Mucosa of descending colon (tissue), 3 donors: Measurements from ENCODE around the gene RPS15A. TPM values are rescaled to one million over a fixed set of nuclear protein-coding genes. Genes with fewer than 3 reads are reported as not detected.
"Not testable (repeated sequence)": the region's sequence is repeated elsewhere in the genome, so short reads cannot be mapped to it uniquely, and the experiment has no call there.

Experiments
- ATAC-seq: fragments of 200-7000 bp; cut with Tn5 transposase; one replicate; pipeline ENCODE4 v1.9.1; 2020; ENCODE audit warnings: mild to moderate bottlenecking, moderate library complexity
- DNase-seq, 3 donors: peaks; one replicate each; pipeline ENCODE4 v3.0.0-alpha.2; 2020
- H3K36me3 ChIP-seq: fragments of 200-600 bp; one replicate; pipeline ENCODE4 v1.8.0; 2021; ENCODE audit warnings: low read depth, mild to moderate bottlenecking
- H3K4me1 ChIP-seq: fragments of 200-600 bp; one replicate; pipeline ENCODE4 v1.8.0; 2021; ENCODE audit warnings: low read depth, mild to moderate bottlenecking
- H3K4me3 ChIP-seq: fragments of 200-600 bp; one replicate; pipeline ENCODE4 v1.8.0; 2021; ENCODE audit warnings: mild to moderate bottlenecking
- H3K9me3 ChIP-seq: fragments of 200-600 bp; one replicate; pipeline ENCODE4 v1.8.0; 2021; ENCODE audit warnings: mild to moderate bottlenecking
- intact Hi-C, 2 donors: fragments of 100-400 bp; cut with DNase I in 1 of 2; cut with micrococcal nuclease in 1 of 2; formaldehyde crosslinking; loops; one replicate each; pipeline versions ENCODE4 v1.11.0 to v1.11.1; 2022; cut with DNase I, micrococcal nuclease
- total RNA-seq, 3 donors: library from RNA; stranded (reverse); fragmentation: NEBNext Ultra II Directional in 2 of 3; extraction: Animal tissue kit (Norgen Biotek cat#: 25700) in 2 of 3; gene quantifications; one replicate each; pipeline versions ENCODE4 v1.2.1 to v1.2.4, GENCODE V29; 2021 to 2023
- TF ChIP-seq, protein P1 (sequence below): fragments of 200-600 bp; IDR thresholded peaks from one replicate; pipeline ENCODE4 v1.8.0; 2022; ENCODE audit warnings: antibody characterized with exemption, mild to moderate bottlenecking
- donor health status: DM: no; HTN: no; CAD: no; lungs with moderate emphysema.
- donor health status: DM: no; HTN: no; CAD: no.
- donor health status: DM: no; HTN: yes; CAD: no.

The RPS15A gene
- total RNA-seq, 3 donors from 2014 or later: 898 to 1,128 (median 938) TPM

DNA sequence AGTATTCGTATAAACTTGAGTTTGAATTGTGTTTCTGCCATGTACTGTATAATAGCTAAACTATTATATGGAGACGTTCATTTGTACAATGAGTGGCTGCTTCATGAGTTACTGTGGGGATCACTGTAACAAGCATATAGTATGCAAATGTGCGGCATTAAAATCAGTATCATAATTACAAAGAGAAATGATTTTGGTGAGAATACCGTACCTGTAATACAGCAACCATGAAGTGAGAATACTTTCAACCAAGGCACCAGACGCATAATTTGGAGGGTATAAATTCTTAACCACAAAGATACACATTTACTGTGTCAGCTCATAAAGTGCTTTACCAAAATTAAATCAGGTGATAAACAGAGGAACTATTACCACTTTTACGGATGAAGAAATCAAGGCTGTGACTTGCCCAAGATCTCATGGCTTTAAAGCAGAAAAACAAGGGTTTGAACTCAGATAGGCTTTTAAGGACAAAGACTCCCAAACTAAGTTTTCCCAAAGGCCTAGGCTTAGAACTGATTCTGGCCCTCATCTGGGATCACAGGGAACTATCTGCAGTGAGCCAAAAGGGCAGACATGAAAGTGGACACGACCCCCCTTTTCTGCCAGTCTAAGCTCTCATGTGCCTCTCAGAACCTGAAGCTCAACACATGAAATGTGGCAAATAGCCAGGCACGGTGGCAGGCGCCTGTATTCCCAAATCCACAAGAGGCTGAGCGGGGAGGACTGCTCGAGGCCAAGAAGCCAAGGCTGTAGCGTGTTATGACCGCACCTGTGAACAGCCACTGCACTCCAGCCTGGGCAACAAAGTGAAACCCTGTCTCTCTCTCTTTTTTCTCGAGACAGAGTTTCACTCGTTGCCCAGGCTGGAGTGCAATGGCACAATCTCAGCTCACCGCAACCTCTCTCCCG lies 6.4 kb downstream of the RPS15A start:
- H3K4me1 ChIP-seq: peaks cover 16% of the 10 kb centered on the region
- DNase-seq: no peak
- TF ChIP-seq, protein P1, sequence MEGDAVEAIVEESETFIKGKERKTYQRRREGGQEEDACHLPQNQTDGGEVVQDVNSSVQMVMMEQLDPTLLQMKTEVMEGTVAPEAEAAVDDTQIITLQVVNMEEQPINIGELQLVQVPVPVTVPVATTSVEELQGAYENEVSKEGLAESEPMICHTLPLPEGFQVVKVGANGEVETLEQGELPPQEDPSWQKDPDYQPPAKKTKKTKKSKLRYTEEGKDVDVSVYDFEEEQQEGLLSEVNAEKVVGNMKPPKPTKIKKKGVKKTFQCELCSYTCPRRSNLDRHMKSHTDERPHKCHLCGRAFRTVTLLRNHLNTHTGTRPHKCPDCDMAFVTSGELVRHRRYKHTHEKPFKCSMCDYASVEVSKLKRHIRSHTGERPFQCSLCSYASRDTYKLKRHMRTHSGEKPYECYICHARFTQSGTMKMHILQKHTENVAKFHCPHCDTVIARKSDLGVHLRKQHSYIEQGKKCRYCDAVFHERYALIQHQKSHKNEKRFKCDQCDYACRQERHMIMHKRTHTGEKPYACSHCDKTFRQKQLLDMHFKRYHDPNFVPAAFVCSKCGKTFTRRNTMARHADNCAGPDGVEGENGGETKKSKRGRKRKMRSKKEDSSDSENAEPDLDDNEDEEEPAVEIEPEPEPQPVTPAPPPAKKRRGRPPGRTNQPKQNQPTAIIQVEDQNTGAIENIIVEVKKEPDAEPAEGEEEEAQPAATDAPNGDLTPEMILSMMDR: no peak
- ATAC-seq: no peak
- intact Hi-C loops: no loop called here
- no peaks in the 10 kb centered on the region for H3K9me3 ChIP-seq
- no peak overlapping the region for H3K4me3 ChIP-seq
- peaks cover 6% of the 10 kb centered on the region for H3K36me3 ChIP-seq

DNA sequence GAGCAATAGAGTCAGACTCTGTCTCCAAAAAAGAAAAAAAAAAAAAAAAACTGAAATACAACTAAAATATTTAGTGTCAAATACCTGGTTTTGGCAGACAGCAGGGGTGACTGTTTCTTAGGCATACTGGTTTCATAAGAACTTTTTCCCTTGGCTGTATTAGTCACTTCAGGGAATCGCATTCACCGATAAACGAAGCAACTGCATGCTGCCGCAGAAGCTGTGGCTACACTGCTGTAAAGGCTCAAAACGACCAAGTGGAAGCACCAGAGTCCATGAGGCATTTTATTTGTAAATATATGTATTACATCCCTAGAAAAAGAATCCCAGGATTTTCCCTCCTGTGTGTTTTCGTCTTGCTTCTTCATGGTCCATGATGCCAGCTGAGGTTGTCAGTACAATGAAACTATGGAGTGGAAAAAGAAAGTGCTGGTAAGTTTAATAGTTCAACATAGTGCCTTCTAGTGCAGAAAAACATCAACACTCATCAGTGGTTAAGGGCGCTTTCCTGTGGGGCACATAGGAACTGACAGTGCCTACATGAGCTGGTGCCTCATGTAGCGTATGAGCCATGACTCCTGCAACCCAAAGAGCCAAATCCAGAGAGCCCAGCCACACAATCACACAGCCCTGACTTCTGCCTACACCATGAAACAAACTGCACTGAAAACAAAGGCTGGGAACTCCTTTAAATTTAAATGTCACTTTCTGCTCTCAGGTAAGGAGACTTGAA lies 7.3 kb downstream of the RPS15A start:
- TF ChIP-seq, protein P1: no peak
- Histone ChIP-seq H3K9me3 (no peaks in the 10 kb centered on the region), H3K4me1 (peaks cover 9% of the 10 kb centered on the region), H3K36me3 (peaks cover 6% of the 10 kb centered on the region), H3K4me3 (no peak overlapping the region)
- DNase-seq (no peak), ATAC-seq (no peak)
- intact Hi-C loops: no loop called here

DNA sequence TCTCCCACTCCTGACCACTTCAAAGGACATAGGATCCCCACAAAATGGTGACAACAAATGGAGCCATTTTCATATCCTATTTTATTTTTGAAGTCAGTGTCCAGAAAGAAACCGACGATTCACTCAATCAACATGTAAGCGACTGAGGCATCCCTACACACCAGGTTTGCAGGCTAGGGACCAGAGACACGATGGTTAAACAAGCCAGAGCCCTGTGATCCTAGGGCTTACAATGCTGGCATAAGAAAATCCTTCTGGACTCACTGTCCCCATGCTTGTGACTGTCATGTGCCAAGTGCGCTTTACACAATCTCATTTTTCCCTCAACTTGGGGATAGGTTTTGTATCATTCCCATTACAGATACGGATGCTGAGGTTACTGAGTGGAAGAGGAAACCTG lies 8.9 kb downstream of the RPS15A start:
- intact Hi-C loops, ATAC-seq, H3K9me3 ChIP-seq, H3K4me1 ChIP-seq, DNase-seq, H3K4me3 ChIP-seq, H3K36me3 ChIP-seq: not testable (repeated sequence)

DNA sequence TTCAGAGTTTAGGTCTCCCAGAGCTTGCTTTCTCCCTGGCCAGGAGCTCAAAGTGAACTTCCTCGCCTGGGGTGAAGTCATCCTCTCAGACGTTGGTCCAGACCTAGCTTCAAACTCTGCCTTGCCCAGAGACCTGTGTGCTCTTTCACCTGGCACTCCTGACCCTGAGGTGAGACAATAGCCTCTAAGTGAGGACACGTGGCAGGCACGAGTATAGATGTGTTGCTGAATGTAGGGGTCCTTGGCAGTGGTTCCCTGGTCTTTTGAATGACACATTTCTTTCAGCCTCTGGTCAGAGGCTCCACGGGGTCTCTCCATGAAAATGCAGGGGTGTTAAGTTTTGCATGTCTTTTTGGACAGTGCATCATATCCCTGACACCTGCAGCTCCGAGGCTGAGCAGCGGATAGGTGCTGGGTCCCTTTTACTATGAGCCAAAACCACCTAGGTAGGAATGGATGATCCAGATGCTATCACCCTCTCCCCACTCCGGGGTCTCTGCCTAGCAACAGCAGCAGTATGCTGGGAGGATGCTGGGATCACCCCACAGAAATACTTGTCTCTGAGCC lies 9.6 kb downstream of the RPS15A start:
- H3K9me3 ChIP-seq, H3K4me3 ChIP-seq, H3K36me3 ChIP-seq, H3K4me1 ChIP-seq, DNase-seq, intact Hi-C loops: not testable (repeated sequence)
- peak; percentile 11 for ATAC-seq

DNA sequence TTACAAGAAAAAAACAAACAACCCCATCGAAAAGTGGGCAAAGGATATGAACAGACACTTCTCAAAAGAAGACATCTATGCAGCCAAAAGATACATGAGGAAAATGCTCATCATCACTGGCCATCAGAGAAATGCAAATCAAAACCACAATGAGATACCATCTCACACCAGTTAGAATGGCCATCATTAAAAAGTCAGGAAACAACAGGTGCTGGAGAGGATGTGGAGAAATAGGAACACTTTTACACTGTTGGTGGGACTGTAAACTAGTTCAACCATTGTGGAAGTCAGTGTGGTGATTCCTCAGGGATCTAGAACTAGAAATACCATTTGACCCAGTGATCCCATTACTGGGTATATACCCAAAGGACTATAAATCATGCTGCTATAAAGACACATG lies 12.5 kb downstream of the RPS15A start:
- DNase-seq, H3K4me3 ChIP-seq, H3K36me3 ChIP-seq, ATAC-seq, H3K9me3 ChIP-seq, H3K4me1 ChIP-seq, intact Hi-C loops: not testable (repeated sequence)

DNA sequence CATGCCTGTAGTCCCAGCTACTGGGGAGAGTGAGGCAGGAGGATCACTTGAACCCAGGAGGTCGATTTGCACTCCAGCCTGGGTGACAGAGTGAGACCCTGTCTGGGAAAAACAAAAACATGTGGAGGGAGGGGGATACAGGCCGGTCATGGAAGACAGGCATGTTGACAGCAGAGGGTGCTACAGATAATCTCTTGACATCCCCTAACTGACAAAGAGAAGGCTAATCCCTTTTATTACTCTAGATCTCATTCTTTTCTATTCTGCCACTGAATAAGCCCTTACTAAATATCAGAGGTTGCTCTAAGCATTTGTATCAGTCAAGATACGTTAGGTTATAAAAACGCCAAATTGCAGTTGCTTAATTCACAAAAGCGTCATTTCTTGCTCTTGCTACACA lies 13.8 kb downstream of the RPS15A start:
- H3K4me3 ChIP-seq, DNase-seq, intact Hi-C loops, ATAC-seq, H3K36me3 ChIP-seq, H3K4me1 ChIP-seq, H3K9me3 ChIP-seq: not testable (repeated sequence)

DNA sequence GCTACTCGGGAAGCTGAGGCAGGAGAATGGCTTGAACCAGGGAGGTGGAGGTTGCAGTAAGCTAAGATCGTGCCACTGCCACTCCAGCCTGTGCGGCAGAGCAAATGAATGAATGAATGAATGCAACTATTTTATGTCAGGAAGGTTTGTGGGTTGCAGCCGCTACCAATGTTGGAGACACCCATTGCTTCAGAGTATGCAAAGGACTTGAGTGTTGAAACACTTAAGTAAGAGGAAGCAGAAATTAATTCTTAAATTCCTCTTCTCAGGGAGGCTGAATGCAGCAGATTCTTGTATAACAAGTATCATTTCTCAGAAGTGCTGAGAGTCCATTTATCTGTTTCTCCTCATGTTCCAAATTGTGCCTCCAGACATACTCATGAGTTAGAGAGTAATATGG lies 15.5 kb downstream of the RPS15A start:
- H3K9me3 ChIP-seq, intact Hi-C loops, H3K4me1 ChIP-seq, H3K4me3 ChIP-seq, ATAC-seq, DNase-seq, H3K36me3 ChIP-seq: not testable (repeated sequence)

DNA sequence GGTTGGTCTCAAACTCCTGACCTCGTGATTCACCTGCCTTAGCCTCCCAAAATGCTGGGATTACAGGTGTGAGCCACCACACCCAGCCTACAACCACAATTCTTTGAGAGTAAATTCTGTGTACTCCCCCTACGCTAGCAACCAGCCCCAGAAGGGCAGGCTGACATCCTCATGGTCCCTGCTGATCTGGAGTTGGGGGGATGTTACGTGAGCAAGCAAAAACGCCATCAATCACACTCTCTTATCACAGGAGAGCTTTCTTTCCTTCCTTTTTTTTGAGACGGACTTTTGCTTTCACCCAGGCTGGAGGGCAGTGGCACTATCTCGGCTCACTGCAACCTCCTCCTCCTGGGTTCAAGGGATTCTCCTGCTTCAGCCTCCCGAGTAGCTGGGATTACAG lies 18.0 kb downstream of the RPS15A start:
- H3K36me3 ChIP-seq, H3K9me3 ChIP-seq, DNase-seq, H3K4me3 ChIP-seq, ATAC-seq, H3K4me1 ChIP-seq, intact Hi-C loops: not testable (repeated sequence)

DNA sequence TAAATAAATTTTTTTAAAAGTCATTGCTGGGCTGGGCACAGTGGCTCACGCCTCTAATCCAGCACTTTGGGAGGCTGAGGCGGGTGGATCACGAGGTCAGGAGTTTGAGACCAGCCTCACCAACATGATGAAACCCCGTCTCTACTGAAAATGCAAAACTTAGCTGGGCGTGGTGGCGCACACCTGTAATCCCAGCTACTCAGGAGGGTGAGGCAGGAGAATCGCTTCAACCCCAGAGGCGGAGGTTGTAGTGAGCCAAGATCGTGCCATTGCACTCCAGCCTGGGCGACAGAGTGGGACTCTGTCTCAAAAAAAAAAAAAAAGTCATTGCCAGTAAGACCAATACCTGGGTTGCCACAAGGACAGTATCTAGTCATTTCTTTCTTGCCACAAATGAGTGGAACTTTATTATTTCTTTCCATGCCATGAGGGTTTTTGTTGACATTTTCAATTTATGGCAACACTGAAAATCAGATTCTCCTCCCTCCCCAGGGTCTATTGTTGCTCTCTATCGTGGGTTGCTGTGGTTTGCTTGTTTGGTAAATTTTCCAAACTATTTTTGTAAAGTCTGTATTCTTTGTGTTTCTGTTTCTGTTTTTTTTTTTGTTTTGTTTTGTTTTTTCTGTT lies 19.7 kb downstream of the RPS15A start:
- H3K4me3 ChIP-seq, intact Hi-C loops, DNase-seq, H3K4me1 ChIP-seq, H3K36me3 ChIP-seq, ATAC-seq, H3K9me3 ChIP-seq: not testable (repeated sequence)

DNA sequence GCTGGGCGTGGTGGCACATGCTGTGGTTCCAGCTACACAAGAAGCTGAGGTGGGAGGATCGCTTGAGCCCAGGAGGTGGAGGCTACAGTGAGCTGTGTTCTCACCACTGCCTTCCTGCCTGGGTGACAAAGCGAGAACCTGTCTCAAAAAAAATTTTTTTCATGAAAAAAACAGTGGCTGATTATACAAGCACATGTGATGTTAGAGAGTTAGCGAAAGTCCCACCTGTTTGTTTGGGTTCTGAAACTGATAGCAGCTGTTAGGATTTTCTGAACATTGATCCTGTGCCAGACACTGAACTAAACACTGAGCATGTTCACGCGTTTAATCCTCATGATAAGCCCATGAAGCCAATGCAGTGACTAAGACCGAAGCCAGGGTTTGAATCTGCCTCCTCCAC lies 22.9 kb downstream of the RPS15A start:
- DNase-seq, H3K4me3 ChIP-seq, H3K9me3 ChIP-seq, H3K36me3 ChIP-seq, H3K4me1 ChIP-seq, intact Hi-C loops: not testable (repeated sequence)
- peak; percentile 25 for ATAC-seq

DNA sequence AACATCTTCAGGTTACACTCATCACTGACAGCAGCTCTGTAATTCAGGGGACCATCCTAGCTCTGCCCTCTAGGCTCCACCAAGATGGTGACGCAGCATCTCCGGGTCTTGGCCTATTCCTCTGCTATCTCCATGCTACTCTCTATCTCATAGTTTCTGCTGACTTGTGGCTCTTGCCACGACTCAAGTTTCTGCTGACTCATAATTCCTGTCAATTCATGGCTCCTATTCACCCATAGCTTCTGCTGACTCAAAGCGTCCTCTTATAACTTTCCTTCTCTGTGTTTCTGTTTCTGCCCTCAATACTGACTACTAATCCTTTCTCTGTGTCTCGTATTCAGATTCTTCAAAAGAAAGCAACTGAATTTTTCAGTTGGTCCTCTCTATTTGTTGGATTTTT lies 27.4 kb downstream of the RPS15A start:
- H3K9me3 ChIP-seq, intact Hi-C loops, ATAC-seq, H3K4me1 ChIP-seq, H3K4me3 ChIP-seq, DNase-seq, H3K36me3 ChIP-seq: not testable (repeated sequence)
